GM08714 (cell line): ENCODE data around the gene CLCA2.

Experiments used
- H3K4me3 ChIP-seq: fragments of 200-500 bp; sonication (Bioruptor generic); 2 replicates; pipeline ENCODE4 v1.5.1; 2014; ENCODE audit warnings: mild to moderate bottlenecking, low read length, inconsistent platforms
- ZNF274 ChIP-seq: IDR thresholded peaks from 2 replicates; pipeline ENCODE4 v1.6.1; 2012; ENCODE audit warnings: mild to moderate bottlenecking, low read depth, low read length

CLCA2 gene

GRCh38 chr1:86448670-86449069, 24.7 kb downstream of the CLCA2 start:
- no peak overlapping the region for H3K4me3 ChIP-seq
- no peak for TF ChIP-seq ZNF274

GRCh38 chr1:86449103-86449502, 25.1 kb downstream of the CLCA2 start:
- no peak overlapping the region for H3K4me3 ChIP-seq
- no peak for TF ChIP-seq ZNF274

GRCh38 chr1:86450847-86451246, 26.9 kb downstream of the CLCA2 start:
- H3K4me3 ChIP-seq, result no peak overlapping the region
- TF ChIP-seq ZNF274, result no peak

GRCh38 chr1:86453664-86454063, 29.7 kb downstream of the CLCA2 start:
- no peak overlapping the region for H3K4me3 ChIP-seq

GRCh38 chr1:86455073-86455472, 31.1 kb downstream of the CLCA2 start:
- no peak overlapping the region for H3K4me3 ChIP-seq
- TF ChIP-seq ZNF274, result no peak

More at GRCh38 chr1:86453664-86454063, 29.7 kb downstream of the CLCA2 start:
- TF ChIP-seq ZNF274, result no peak

GRCh38 chr1:86460998-86461397, 37.0 kb downstream of the CLCA2 start:
- TF ChIP-seq ZNF274, result no peak
- H3K4me3 ChIP-seq, result no peak overlapping the region

- H3K4me3 ChIP-seq, result no peak overlapping the region
- no peak for TF ChIP-seq ZNF274
Measured at GRCh38 chr1:86461482-86461881, 37.5 kb downstream of the CLCA2 start.

- no peak overlapping the region for H3K4me3 ChIP-seq
- TF ChIP-seq ZNF274, result no peak
Measured at GRCh38 chr1:86464819-86465218, 40.8 kb downstream of the CLCA2 start.

- H3K4me3 ChIP-seq, result no peak overlapping the region
- no peak for TF ChIP-seq ZNF274
Measured at GRCh38 chr1:86466109-86466844, 42.3 kb downstream of the CLCA2 start.

- no peak for TF ChIP-seq ZNF274
- no peak overlapping the region for H3K4me3 ChIP-seq
Measured at GRCh38 chr1:86466986-86467385, 43.0 kb downstream of the CLCA2 start.

- TF ChIP-seq ZNF274, result no peak
- H3K4me3 ChIP-seq, result no peak within 1 kb of the TSS
Measured at GRCh38 chr1:86468501-86468977, 44.6 kb downstream of the CLCA2 start, which contains the start of gene CLCA1. Gene CLCA1 (plus strand): TSS chr1:86468927. CDS start chr1:86468972, 45 bp downstream.

- H3K4me3 ChIP-seq, result no peak overlapping the region
- no peak for TF ChIP-seq ZNF274
Measured at GRCh38 chr1:86470859-86471258, 46.9 kb downstream of the CLCA2 start.

- TF ChIP-seq ZNF274, result no peak
- no peak overlapping the region for H3K4me3 ChIP-seq
Measured at GRCh38 chr1:86471291-86471690, 47.3 kb downstream of the CLCA2 start.

- H3K4me3 ChIP-seq, result no peak overlapping the region
- no peak for TF ChIP-seq ZNF274
Measured at GRCh38 chr1:86472152-86472551, 48.2 kb downstream of the CLCA2 start.

- no peak overlapping the region for H3K4me3 ChIP-seq
- no peak for TF ChIP-seq ZNF274
Measured at GRCh38 chr1:86472767-86473166, 48.8 kb downstream of the CLCA2 start.

- H3K4me3 ChIP-seq, result no peak overlapping the region
- TF ChIP-seq ZNF274, result no peak
Measured at GRCh38 chr1:86477256-86477655, 53.3 kb downstream of the CLCA2 start.
